Calu3 (cell line): ENCODE measurements around the gene ELFN1. TPM values are rescaled to one million over a fixed set of nuclear protein-coding genes. Genes with fewer than 3 reads are reported as not detected.

Experiments used
- BruUV-seq: library from RNA; stranded (reverse); fragments of 400-500 nt; replicated peaks from 2 replicates; lab custom pipeline; 2021; lab: Mats Ljungman, UMichigan
- CTCF ChIA-PET: fragments of 300-600 bp; sonication (Branson Sonifier 250); formaldehyde crosslinking; loops from one replicate; lab custom pipeline; 2022; ENCODE audit warnings: antibody characterized with exemption; lab: Charles Lee
- DNase-seq: peaks from one replicate; pipeline ENCODE4 v3.0.0; 2022
- H3K27ac Mint-ChIP-seq: one replicate; pipeline ENCODE4 v1.8.0; 2022; ENCODE audit warnings: mixed read lengths; ENCODE audit not compliant: unreplicated experiment
- H3K27me3 Mint-ChIP-seq: one replicate; pipeline ENCODE4 v1.8.0; 2022; ENCODE audit warnings: mixed read lengths; ENCODE audit not compliant: unreplicated experiment
- H3K36me3 Mint-ChIP-seq: one replicate; pipeline ENCODE4 v1.8.0; 2022; ENCODE audit warnings: mild to moderate bottlenecking, moderate library complexity, mixed read lengths; ENCODE audit not compliant: insufficient read depth, unreplicated experiment
- H3K4me1 Mint-ChIP-seq: one replicate; pipeline ENCODE4 v1.8.0; 2022; ENCODE audit warnings: mild to moderate bottlenecking, low read depth, mixed read lengths; ENCODE audit not compliant: unreplicated experiment
- H3K4me3 Mint-ChIP-seq: one replicate; pipeline ENCODE4 v1.8.0; 2022; ENCODE audit warnings: mild to moderate bottlenecking, low read depth, moderate library complexity, mixed read lengths; ENCODE audit not compliant: unreplicated experiment
- H3K9me3 Mint-ChIP-seq: one replicate; pipeline ENCODE4 v1.8.0; 2022; ENCODE audit warnings: low read depth, mixed read lengths; ENCODE audit not compliant: unreplicated experiment
- intact Hi-C: fragments of 100-400 bp; cut with micrococcal nuclease; formaldehyde crosslinking; loops from one replicate; pipeline ENCODE4 v1.10.0; 2022; ENCODE audit not compliant: unreplicated experiment
- total RNA-seq: library from RNA; stranded (reverse); gene quantifications from 2 replicates; pipeline ENCODE4 v1.2.3, GENCODE V29; 2022
- TF ChIP-seq, protein P1 (sequence below): fragments of 200-600 bp; IDR thresholded peaks from one replicate; pipeline ENCODE4 v1.8.0; 2022; ENCODE audit warnings: antibody characterized with exemption; ENCODE audit not compliant: unreplicated experiment

The ELFN1 gene
- total RNA-seq, 1 experiment from 2014 or later, result not detected

DNA sequence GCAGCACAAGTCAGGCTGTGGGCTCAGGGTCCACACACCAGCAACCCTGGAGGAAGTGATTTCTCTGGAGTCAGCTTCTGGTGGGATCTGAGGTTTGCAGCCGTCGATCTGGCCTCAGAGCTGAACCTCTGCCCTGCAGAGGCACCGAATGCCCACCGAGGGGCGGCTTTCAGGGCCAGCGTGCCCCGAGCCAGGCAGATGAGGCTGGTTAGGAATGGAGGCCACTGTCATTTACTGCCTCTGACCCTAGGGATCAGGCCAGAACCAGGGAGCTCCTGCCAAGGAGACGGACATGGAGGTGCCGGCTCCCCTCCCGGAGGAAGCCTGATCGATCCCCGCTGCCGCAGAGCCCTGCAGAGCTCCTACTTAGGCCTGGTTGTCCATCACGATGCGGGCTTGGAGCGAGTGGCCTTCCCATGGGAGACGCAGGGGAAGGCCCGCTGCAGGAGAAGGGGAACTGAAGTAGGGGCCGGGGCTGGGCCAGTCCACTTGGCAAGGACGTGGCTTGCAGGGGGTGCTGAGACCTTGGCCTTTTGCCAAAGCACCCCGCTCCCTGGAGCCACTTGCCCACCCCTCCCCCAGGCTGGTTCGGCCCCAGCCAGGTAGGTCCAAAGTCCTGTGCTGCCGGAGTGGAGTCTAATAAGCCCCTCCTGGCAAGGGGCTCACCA, 19.6 kb upstream of the ELFN1 start:
- CTCF ChIA-PET, result interaction anchor here (0.5 to 0.6 kb wide), 2 partner anchors 14 to 617 kb away, joined by 3 to 9 read pairs; no protein-coding TSS in a partner anchor
- intact Hi-C loops, result no loop called here
- no TSS peak for BruUV-seq

DNA sequence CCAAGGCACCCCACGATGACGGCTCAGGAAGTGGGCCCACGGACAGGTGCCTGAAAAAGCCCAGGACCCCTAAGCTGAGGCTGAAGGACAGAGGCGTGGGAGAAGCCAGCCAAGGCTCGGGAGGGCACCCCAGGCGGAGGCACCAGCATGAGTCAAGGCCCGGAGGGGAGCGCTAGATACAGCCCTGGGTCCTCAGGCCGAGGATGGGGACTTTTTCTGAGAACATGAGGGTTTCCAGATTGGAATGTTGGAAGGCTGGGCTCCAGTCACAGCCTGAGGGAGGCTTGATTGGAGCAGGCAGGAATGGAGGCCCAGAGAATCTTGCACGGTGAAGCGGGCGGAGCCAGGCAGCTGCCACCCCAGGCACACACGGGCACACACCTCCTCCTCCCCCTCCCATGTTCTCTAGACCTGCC, 19.0 kb upstream of the ELFN1 start:
- Mint-ChIP-seq H3K9me3 (no peaks in the 10 kb centered on the region), H3K27me3 (peaks cover 68% of the 10 kb centered on the region), H3K4me3 (no peak overlapping the region), H3K4me1 (no peaks in the 10 kb centered on the region), H3K36me3 (no peaks in the 10 kb centered on the region), H3K27ac (no peak overlapping the region)
- CTCF ChIA-PET, result interaction anchor here (0.7 kb wide), 1 partner anchor 814 kb away, joined by 3 read pairs; no protein-coding TSS in a partner anchor
- DNase-seq, result no peak
- TF ChIP-seq, protein P1, sequence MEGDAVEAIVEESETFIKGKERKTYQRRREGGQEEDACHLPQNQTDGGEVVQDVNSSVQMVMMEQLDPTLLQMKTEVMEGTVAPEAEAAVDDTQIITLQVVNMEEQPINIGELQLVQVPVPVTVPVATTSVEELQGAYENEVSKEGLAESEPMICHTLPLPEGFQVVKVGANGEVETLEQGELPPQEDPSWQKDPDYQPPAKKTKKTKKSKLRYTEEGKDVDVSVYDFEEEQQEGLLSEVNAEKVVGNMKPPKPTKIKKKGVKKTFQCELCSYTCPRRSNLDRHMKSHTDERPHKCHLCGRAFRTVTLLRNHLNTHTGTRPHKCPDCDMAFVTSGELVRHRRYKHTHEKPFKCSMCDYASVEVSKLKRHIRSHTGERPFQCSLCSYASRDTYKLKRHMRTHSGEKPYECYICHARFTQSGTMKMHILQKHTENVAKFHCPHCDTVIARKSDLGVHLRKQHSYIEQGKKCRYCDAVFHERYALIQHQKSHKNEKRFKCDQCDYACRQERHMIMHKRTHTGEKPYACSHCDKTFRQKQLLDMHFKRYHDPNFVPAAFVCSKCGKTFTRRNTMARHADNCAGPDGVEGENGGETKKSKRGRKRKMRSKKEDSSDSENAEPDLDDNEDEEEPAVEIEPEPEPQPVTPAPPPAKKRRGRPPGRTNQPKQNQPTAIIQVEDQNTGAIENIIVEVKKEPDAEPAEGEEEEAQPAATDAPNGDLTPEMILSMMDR, result no peak
- intact Hi-C loops, result no loop called here
- no TSS peak for BruUV-seq

More for the DNA sequence above, 19.6 kb upstream of the ELFN1 start:
- H3K4me3 Mint-ChIP-seq, result no peak overlapping the region
- DNase-seq, result no peak
- H3K4me1 Mint-ChIP-seq, result no peaks in the 10 kb centered on the region
- H3K36me3 Mint-ChIP-seq, result no peaks in the 10 kb centered on the region
- H3K9me3 Mint-ChIP-seq, result no peaks in the 10 kb centered on the region
- H3K27ac Mint-ChIP-seq, result no peak overlapping the region
- peaks cover 68% of the 10 kb centered on the region for H3K27me3 Mint-ChIP-seq
- TF ChIP-seq, protein P1, result no peak

DNA sequence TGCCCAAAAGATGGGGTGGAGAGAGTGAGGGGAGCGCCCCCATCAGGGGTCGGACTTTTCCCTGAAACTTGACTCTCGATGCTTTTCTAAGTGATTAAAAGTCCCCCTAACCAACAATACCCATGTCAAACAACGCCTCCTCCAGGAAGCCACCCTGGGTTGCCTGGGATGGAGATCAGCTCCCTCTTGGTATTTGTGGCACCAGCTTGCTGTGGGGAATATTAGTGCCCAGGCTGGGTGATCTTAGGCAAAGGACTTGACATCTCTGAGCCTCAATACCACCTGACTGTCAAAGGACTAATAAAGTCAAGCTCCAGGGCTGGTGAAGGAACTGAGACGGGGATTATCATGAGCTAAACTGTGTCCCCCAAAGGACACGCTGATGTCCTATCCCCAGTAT, 18.2 kb upstream of the ELFN1 start:
- DNase-seq, result no peak
- CTCF ChIA-PET, result no interaction called here
- H3K36me3 Mint-ChIP-seq, result no peaks in the 10 kb centered on the region
- no peak overlapping the region for H3K4me3 Mint-ChIP-seq
- TF ChIP-seq, protein P1, result no peak
- no peaks in the 10 kb centered on the region for H3K4me1 Mint-ChIP-seq
- peaks cover 68% of the 10 kb centered on the region for H3K27me3 Mint-ChIP-seq
- no peak overlapping the region for H3K27ac Mint-ChIP-seq
- no peaks in the 10 kb centered on the region for H3K9me3 Mint-ChIP-seq
- intact Hi-C loops, result no loop called here
- BruUV-seq, result no TSS peak

DNA sequence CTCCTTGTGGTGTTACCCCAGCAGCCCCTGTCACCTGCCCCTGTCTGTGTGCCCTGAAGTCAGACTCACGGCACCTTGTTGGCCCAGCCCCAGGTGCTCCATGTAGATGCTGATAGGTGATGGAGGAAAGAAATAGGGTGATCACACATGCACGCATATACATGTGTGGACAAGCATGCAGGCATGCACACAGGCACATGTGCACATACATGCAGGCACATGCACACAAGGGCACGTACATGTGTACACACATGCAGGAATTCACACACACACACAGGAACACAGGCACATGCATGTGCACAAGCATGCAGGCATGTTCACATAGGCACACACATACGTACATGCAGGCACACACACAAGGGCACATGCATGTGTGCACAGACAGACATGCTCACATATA, 16.6 kb upstream of the ELFN1 start:
- Mint-ChIP-seq H3K27me3 (peaks cover 68% of the 10 kb centered on the region), H3K27ac (no peak overlapping the region), H3K4me1 (no peaks in the 10 kb centered on the region), H3K4me3 (no peak overlapping the region), H3K36me3 (no peaks in the 10 kb centered on the region), H3K9me3 (no peaks in the 10 kb centered on the region)
- DNase-seq, result no peak
- intact Hi-C loops, result no loop called here
- no TSS peak for BruUV-seq
- TF ChIP-seq, protein P1, result no peak
- CTCF ChIA-PET, result no interaction called here
